Adipocyte (in vitro differentiated cells): Measurements from ENCODE around the gene FHOD3.

Source experiments
- DNase-seq: peaks from one replicate; pipeline ENCODE4 v3.0.0-alpha.2; 2015; ENCODE audit warnings: low read depth
- H3K27me3 ChIP-seq: replicated peaks from 2 replicates; pipeline ENCODE4 v1.7.0; 2013; ENCODE audit warnings: mild to moderate bottlenecking, low read length, moderate library complexity; ENCODE audit not compliant: control insufficient read depth, insufficient read depth
- H3K36me3 ChIP-seq: 2 replicates; pipeline ENCODE4 v1.7.0; 2013; ENCODE audit warnings: low read length, mild to moderate bottlenecking, moderate library complexity; ENCODE audit not compliant: control insufficient read depth, insufficient read depth, severe bottlenecking
- H3K4me1 ChIP-seq: 2 replicates; pipeline ENCODE4 v1.7.0; 2013; ENCODE audit warnings: mild to moderate bottlenecking, low read length, moderate library complexity; ENCODE audit not compliant: control insufficient read depth, insufficient read depth
- H3K4me3 ChIP-seq: 2 replicates; pipeline ENCODE4 v1.7.0; 2013; ENCODE audit warnings: mild to moderate bottlenecking, low read length, moderate library complexity
- H3K9ac ChIP-seq: 2 replicates; pipeline ENCODE4 v1.7.0; 2013; ENCODE audit warnings: mild to moderate bottlenecking, low read length, moderate library complexity
- H3K9me3 ChIP-seq: 2 replicates; pipeline ENCODE4 v1.7.0; 2013; ENCODE audit warnings: mild to moderate bottlenecking, low read length, moderate library complexity; ENCODE audit not compliant: control insufficient read depth

The FHOD3 gene

DNA sequence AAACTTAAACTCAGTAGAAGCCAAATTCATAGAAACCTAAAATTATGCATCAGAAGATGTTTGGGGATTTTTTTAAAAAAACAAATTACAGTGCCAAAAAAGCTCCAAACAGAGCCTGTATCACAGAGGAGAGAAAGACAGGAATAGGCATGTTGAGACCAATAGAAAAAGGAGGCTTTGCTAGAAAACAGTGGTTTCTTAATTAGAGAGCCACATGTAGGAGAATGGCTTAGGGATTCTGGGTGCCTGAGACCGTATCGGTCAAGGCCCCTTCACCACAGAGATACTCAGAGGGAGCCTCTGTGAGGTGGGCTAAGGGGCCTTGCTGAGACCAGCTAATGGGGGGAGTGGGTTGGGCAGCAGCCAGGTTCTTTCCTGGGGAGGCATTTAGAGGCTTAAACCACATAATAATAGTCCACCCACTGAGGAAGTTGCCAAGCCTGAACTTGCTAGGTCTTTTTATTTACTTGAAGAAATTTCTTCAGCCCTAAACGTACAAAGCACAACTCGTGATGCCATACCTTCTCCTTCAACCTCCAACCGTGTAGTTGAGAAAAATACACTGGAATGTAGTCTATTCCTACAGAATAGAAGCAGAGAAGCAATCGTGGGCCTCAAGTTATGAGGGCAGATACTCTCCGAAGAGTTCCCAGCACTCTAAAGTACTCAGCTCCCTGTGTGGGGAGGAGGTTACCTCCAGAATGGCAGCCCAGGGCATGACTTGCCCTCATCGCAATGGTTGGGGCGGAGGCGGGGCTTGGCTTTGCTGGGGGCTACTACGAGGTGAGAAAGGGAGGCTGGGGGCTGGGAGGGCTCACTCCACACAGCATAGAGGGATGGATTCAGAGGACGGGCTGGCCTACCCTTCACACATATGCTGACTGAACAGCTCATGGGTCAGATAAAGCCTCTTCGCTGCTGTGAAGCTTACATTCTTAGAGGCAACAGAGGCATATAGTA lies 293.4 kb downstream of the FHOD3 start:
- no peak overlapping the region for H3K4me3 ChIP-seq
- no peak for DNase-seq
- no peak overlapping the region for H3K9ac ChIP-seq
- H3K4me1 ChIP-seq, result no peaks in the 10 kb centered on the region
- H3K27me3 ChIP-seq, result no peaks in the 10 kb centered on the region
- H3K36me3 ChIP-seq, result no peaks in the 10 kb centered on the region
- no peaks in the 10 kb centered on the region for H3K9me3 ChIP-seq

DNA sequence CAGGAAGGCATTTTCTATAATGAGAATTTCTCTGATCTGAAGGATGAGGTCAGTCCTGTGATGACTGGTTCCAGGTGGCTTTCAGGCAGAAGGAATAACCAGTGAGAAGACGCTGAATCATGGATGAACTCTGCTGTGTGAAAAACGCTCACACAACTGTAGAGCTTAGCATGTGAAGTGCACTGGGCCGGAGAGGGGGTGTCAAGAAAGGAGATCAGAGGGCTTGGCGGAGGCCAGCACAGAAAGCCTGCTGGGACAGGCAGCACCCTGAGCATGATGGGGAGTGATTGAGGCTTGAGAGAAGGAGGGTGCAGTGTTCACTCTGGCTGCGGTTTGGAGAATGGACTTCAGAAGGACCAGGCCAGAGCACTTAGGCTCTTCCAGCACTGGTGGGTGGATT lies 294.8 kb downstream of the FHOD3 start:
- DNase-seq, result no peak
- Histone ChIP-seq H3K4me1 (no peaks in the 10 kb centered on the region), H3K9me3 (no peaks in the 10 kb centered on the region), H3K27me3 (no peaks in the 10 kb centered on the region), H3K4me3 (no peak overlapping the region), H3K9ac (no peak overlapping the region), H3K36me3 (no peaks in the 10 kb centered on the region)

DNA sequence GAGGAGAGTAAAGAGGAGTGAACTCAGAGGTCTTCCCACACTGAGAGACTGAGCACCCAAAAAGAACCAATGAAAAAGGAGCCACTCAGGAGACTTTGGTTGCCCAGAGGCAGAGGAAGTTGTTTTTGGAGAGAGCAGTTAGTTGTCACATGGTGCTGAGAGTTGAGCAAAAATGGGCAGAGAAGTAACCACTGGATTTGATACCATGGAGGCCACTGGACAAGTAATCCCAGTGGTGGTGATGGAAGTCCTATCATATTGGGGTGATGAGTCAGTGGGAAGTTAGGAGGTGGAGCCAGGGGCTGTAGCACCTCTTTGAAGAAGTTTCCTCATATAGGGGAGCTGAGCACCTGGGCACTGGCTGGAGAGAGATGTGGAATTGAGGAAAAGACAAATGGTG lies 295.5 kb downstream of the FHOD3 start:
- no peaks in the 10 kb centered on the region for H3K27me3 ChIP-seq
- H3K4me3 ChIP-seq, result no peak overlapping the region
- no peaks in the 10 kb centered on the region for H3K36me3 ChIP-seq
- no peak overlapping the region for H3K9ac ChIP-seq
- DNase-seq, result peak; percentile 4
- no peaks in the 10 kb centered on the region for H3K4me1 ChIP-seq
- H3K9me3 ChIP-seq, result no peaks in the 10 kb centered on the region

DNA sequence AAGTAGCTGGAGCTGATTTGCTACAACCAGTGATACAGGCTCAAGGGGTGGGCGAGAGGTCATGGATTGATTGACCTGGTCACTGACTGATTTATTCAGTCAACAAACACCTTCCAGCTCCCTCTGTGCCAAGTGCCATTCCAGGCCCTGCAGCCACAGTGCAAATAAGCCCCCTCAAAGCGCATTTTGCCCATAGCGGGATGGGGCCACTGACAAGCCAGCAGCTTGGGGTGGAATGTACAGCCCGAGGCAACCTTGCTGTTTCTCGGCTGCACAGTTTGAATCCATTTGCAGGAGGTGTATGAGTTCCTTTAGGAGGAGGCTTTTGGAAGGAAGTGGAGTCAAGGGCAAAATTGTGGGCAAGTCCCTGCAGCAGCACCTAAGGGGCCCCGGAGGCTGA lies 296.1 kb downstream of the FHOD3 start:
- H3K9ac ChIP-seq, result no peak overlapping the region
- no peaks in the 10 kb centered on the region for H3K27me3 ChIP-seq
- H3K9me3 ChIP-seq, result no peaks in the 10 kb centered on the region
- H3K4me1 ChIP-seq, result no peaks in the 10 kb centered on the region
- no peaks in the 10 kb centered on the region for H3K36me3 ChIP-seq
- DNase-seq, result no peak
- no peak overlapping the region for H3K4me3 ChIP-seq

DNA sequence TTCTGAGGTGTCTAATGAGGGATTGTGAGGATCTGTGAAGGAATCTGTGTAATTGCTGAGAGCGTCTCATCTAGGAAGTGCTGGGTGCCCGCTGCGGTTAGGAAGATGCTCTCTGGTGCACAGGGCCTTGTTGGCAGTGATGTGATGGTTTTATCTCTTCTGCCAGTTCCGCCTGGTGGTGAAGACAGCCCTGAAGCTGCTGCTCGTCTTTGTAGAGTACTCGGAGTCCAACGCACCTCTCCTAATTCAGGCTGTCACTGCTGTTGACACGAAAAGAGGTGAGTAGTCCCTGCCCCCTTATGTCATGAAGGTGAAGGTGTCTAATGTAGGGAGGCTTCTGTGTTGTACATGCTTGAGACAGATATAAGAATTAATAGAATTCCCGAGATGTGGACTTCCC lies 297.1 kb downstream of the FHOD3 start:
- no peaks in the 10 kb centered on the region for H3K36me3 ChIP-seq
- H3K4me3 ChIP-seq, result no peak overlapping the region
- no peaks in the 10 kb centered on the region for H3K9me3 ChIP-seq
- no peak overlapping the region for H3K9ac ChIP-seq
- DNase-seq, result no peak
- H3K4me1 ChIP-seq, result no peaks in the 10 kb centered on the region
- no peaks in the 10 kb centered on the region for H3K27me3 ChIP-seq

DNA sequence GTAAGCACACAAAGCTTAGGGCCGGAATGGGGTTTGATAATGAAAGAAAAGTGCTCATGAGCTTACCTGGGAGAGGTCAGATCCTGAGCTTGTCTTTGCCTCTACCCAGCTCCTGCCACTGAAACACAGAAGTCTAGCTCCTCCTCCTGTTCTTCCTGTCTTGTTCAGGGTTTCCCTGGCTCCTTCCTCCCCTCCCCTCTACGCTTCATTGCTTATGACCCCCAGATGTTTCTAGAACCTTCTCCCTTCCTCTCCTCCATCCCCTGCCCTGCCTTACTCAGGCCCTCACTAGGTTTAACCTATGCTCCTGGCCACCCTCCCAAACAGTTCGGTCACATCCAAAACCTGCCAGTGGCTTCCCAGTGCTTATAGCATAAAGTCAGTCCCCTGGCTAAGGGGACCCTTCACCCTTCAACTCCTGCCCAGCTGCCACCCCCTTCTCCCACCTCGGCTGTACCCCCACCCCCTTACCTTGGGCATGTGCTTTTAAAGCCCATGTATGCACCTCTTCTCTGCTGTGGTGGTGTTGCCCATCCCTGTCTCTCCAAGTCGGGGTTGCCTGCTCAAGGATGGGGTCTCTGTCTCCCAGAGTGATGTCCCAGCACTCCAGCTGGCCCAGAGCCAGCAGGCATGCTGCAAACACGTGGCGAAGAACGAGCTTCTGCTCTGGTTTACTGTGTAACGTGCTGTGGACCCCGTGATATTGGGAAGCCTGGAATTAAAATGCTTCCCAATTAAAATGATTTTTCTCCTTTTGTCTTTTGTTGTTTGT lies 297.7 kb downstream of the FHOD3 start:
- DNase-seq, result no peak
- H3K27me3 ChIP-seq, result no peaks in the 10 kb centered on the region
- H3K36me3 ChIP-seq, result no peaks in the 10 kb centered on the region
- H3K9me3 ChIP-seq, result no peaks in the 10 kb centered on the region
- no peak overlapping the region for H3K4me3 ChIP-seq
- no peak overlapping the region for H3K9ac ChIP-seq
- H3K4me1 ChIP-seq, result no peaks in the 10 kb centered on the region

DNA sequence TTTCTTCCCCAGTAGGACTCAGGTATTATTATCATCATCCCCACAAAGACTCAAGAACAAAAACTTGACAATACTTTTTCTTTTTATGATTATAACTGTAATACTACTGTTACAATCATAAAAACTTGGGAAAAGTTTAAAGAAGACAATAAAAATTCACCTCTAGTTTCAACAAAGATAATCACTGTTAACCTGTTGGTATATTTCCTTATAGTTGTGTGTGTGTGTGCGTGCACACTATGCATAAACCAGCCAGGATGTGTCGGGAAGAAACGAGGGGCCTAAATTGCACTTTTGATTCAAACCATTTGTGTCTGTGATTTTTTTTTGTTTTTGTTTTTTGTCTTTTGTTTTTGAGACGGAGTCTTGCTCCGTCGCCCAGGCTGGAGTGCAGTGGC lies 298.3 kb downstream of the FHOD3 start:
- Histone ChIP-seq H3K4me3 (no peak overlapping the region), H3K27me3 (no peaks in the 10 kb centered on the region), H3K36me3 (no peaks in the 10 kb centered on the region), H3K9me3 (no peaks in the 10 kb centered on the region), H3K4me1 (no peaks in the 10 kb centered on the region), H3K9ac (no peak overlapping the region)
- DNase-seq, result no peak

DNA sequence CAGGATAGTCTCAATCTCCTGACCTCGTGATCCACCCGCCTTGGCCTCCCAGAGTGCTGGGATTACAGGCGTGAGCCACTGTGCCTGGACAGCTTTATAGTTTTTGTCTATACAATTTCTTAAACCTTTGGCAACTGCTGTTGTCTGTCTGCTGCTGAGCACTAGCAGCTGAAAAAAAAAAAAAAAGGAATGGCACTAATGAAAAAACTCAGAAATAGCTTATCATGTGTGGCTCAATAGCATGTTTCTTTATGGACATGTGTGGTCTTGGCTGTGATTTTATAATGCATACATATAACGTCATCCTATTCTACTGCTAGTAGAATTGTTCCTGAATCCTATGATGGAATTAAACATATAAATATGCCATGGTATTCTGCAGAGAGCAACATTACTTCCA lies 300.1 kb downstream of the FHOD3 start:
- no peaks in the 10 kb centered on the region for H3K9me3 ChIP-seq
- H3K36me3 ChIP-seq, result no peaks in the 10 kb centered on the region
- no peaks in the 10 kb centered on the region for H3K27me3 ChIP-seq
- H3K9ac ChIP-seq, result no peak overlapping the region
- H3K4me1 ChIP-seq, result no peaks in the 10 kb centered on the region
- H3K4me3 ChIP-seq, result no peak overlapping the region
- no peak for DNase-seq

DNA sequence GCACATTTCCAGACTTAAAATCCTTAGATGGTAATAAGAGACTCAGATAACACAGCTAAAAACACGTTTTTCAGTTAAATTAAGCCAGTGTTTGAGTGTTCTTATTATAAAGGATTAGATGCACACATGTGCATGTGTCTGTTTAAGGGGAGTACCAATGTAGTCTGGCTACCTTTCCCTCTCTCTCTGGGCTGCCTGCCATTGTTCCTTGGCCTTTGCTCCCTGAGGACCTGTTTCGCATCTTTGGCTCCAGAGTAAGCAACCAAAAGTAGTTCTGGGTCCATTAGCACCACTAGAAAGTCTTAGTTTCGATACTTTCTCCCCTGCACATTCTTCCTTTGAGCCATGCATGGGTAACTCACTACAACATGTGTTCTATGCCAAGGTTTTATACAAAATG lies 303.0 kb downstream of the FHOD3 start:
- no peak for DNase-seq
- Histone ChIP-seq H3K9me3 (no peaks in the 10 kb centered on the region), H3K9ac (no peak overlapping the region), H3K4me3 (no peak overlapping the region), H3K27me3 (no peaks in the 10 kb centered on the region), H3K36me3 (no peaks in the 10 kb centered on the region), H3K4me1 (no peaks in the 10 kb centered on the region)

DNA sequence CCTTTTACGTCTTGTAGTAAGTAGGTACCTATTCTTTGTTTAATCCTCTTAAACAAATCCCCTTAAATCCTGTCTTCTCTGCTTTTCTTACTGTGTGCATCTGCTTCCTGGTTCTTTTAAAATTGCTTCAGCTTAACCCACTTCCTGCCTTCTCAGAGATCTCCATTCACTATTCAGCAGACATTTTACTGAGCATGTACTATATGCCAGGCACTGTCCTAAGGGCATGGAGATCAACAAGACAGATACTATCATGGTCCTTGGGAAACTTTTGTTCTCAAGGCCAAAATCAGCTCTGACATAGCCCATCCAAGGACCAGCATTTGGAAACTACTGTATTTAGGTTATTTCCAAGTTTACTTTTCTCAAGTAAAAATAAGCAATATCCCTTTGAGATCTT lies 303.8 kb downstream of the FHOD3 start:
- no peaks in the 10 kb centered on the region for H3K4me1 ChIP-seq
- H3K4me3 ChIP-seq, result no peak overlapping the region
- no peak overlapping the region for H3K9ac ChIP-seq
- H3K27me3 ChIP-seq, result no peaks in the 10 kb centered on the region
- no peaks in the 10 kb centered on the region for H3K36me3 ChIP-seq
- no peak for DNase-seq
- H3K9me3 ChIP-seq, result no peaks in the 10 kb centered on the region

DNA sequence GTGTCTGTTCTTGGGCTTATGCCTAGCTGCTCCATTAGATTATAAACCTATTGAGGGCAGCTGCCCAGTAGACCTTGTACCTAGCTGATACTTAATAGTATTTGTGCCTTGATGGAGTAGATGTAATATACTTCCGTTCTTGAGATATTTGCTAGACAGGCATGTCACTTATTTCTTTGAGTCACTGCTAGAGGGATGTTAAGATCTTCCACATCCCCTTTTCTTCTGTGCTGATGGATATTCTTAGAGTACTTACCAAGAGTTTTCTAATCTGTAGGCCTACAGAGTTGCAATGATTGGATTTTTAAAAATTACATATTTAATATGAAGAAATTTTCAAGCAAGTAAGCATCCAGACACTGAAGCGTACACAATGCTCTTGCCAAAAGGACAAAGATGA lies 304.6 kb downstream of the FHOD3 start:
- DNase-seq, result no peak
- no peaks in the 10 kb centered on the region for H3K27me3 ChIP-seq
- no peaks in the 10 kb centered on the region for H3K36me3 ChIP-seq

More for the DNA sequence above, 304.6 kb downstream of the FHOD3 start:
- H3K9me3 ChIP-seq, result no peaks in the 10 kb centered on the region
- H3K4me1 ChIP-seq, result no peaks in the 10 kb centered on the region
- H3K4me3 ChIP-seq, result no peak overlapping the region
- H3K9ac ChIP-seq, result no peak overlapping the region
